ENCODE measurements around the gene OTOS.

The OTOS gene

GRCh38 chr2:240149943-240150784 is 9.7 kb upstream of the OTOS start:
- DNase-seq = peak in 1 of 2 donors; percentile 42

- no peak for DNase-seq
Measured at GRCh38 chr2:240147911-240148587, 7.6 kb upstream of the OTOS start.

- no peak for DNase-seq
Measured at GRCh38 chr2:240147382-240147781, 6.9 kb upstream of the OTOS start.

- DNase-seq = peak; percentile 42 to 49
Measured at GRCh38 chr2:240146627-240147278, 6.3 kb upstream of the OTOS start.

GRCh38 chr2:240146141-240146561 is 5.7 kb upstream of the OTOS start:
- DNase-seq = no peak

GRCh38 chr2:240145461-240145860 is 5.0 kb upstream of the OTOS start:
- DNase-seq = no peak

GRCh38 chr2:240144649-240145261 is 4.3 kb upstream of the OTOS start:
- no peak for DNase-seq

GRCh38 chr2:240143801-240144648 is 3.6 kb upstream of the OTOS start:
- peak; percentile 61 to 86 for DNase-seq

GRCh38 chr2:240143276-240143675 is 2.8 kb upstream of the OTOS start:
- DNase-seq = no peak

- no peak for DNase-seq
Measured at GRCh38 chr2:240142859-240143258, 2.4 kb upstream of the OTOS start.

GRCh38 chr2:240142256-240142775 is 1.9 kb upstream of the OTOS start:
- DNase-seq = no peak

- DNase-seq = no peak
Measured at GRCh38 chr2:240141736-240142135, 1.3 kb upstream of the OTOS start.

GRCh38 chr2:240140920-240141319 is 462 bp upstream of the OTOS start:
- DNase-seq = no peak

- no peak for DNase-seq
Measured at GRCh38 chr2:240139666-240140393, 628 bp downstream of the OTOS start.

GRCh38 chr2:240139011-240139441 is 1.4 kb downstream of the OTOS start:
- DNase-seq = no peak

GRCh38 chr2:240138254-240138984 is 2.0 kb downstream of the OTOS start:
- no peak for DNase-seq

GRCh38 chr2:240137596-240138253 is 2.7 kb downstream of the OTOS start:
- no peak for DNase-seq

- DNase-seq = no peak
Measured at GRCh38 chr2:240136671-240137292, 3.7 kb downstream of the OTOS start.

- peak; percentile 78 to 91 for DNase-seq
Measured at GRCh38 chr2:240136013-240136670, 4.3 kb downstream of the OTOS start, which contains the start of gene COPS9. Gene COPS9 (minus strand): TSS chr2:240136305. CDS start chr2:240136284, 21 bp downstream.

Measured in inflammatory macrophage treated with lipopolysaccharide for 1 hour (primary cell).